B cell (primary cell): ENCODE results near the gene ULK1. TPM values are rescaled to one million over a fixed set of nuclear protein-coding genes. Genes with fewer than 3 reads are reported as not detected.

Experiments
- ATAC-seq: fragments of 200-7000 bp; cut with Tn5 transposase; one replicate; pipeline ENCODE4 v1.10.0; 2021; ENCODE audit warnings: low read depth, mild to moderate bottlenecking, moderate number of reproducible peaks, moderate library complexity
- CTCF ChIA-PET: fragments of 350-600 bp; sonication (Branson Sonifier 250); formaldehyde crosslinking; loops from one replicate; lab custom pipeline; 2021; ENCODE audit warnings: antibody characterized with exemption, inconsistent platforms; lab: Charles Lee
- POLR2A ChIA-PET: fragments of 350-600 bp; sonication (Branson Sonifier 250); formaldehyde crosslinking; loops from one replicate; lab custom pipeline; 2021; ENCODE audit warnings: antibody characterized with exemption; lab: Charles Lee
- DNase-seq: peaks from one replicate; pipeline ENCODE4 v3.0.0; 2013
- H2AFZ ChIP-seq: 2 replicates; pipeline ENCODE4 v1.6.1; 2012; ENCODE audit warnings: mild to moderate bottlenecking, low read depth, low read length; ENCODE audit not compliant: insufficient read depth, poor library complexity, severe bottlenecking
- H3K27ac ChIP-seq, 2 donors: 1 replicate in 1 of 2; 2 replicates in 1 of 2; pipeline ENCODE4 v1.5.1; 2012 to 2013; ENCODE audit warnings: low read length in 2 of 2, mild to moderate bottlenecking in 2 of 2, moderate library complexity in 1 of 2
- H3K27me3 ChIP-seq, 4 experiments: fragments of 200-600 bp in 1 of 4; sonication (generic) in 1 of 4; replicated peaks in 1 of 4; 1 replicate in 2 of 4; 2 replicates in 2 of 4; pipeline versions ENCODE4 v1.6.1 to v1.7.0; 2013 to 2016; ENCODE audit warnings: low read length in 3 of 4, mild to moderate bottlenecking in 2 of 4, mixed read lengths in 1 of 4, moderate library complexity in 1 of 4; ENCODE audit not compliant: insufficient read depth in 4 of 4, control insufficient read depth in 3 of 4; ENCODE audit errors: control extremely low read depth in 1 of 4
- H3K36me3 ChIP-seq, 2 experiments: replicated peaks in 1 of 2; 1 replicate in 1 of 2; 2 replicates in 1 of 2; pipeline versions ENCODE4 v1.6.1 to v1.7.1; 2013; ENCODE audit warnings: low read length in 1 of 2; ENCODE audit not compliant: insufficient read depth in 2 of 2, control insufficient read depth in 1 of 2; ENCODE audit errors: control extremely low read depth in 1 of 2, extremely low read depth in 1 of 2
- H3K4me1 ChIP-seq, 2 donors: fragments of 200-600 bp in 1 of 2; sonication (generic) in 1 of 2; 1 replicate in 1 of 2; 2 replicates in 1 of 2; pipeline versions ENCODE4 v1.5.1 to v1.6.1; 2013 to 2017; ENCODE audit warnings: low read length in 2 of 2; ENCODE audit not compliant: control insufficient read depth in 2 of 2, insufficient read depth in 2 of 2
- H3K4me2 ChIP-seq: replicated peaks from 2 replicates; pipeline ENCODE3; 2012; ENCODE audit warnings: mild to moderate bottlenecking, low read depth, low read length; ENCODE audit not compliant: poor library complexity, severe bottlenecking
- H3K4me3 ChIP-seq, 5 experiments: fragments of 200-600 bp in 1 of 5; sonication (generic) in 1 of 5; 1 replicate in 3 of 5; 2 replicates in 2 of 5; pipeline versions ENCODE4 v1.5.1 to v1.7.0; 2011 to 2016; ENCODE audit warnings: low read length in 4 of 5, mild to moderate bottlenecking in 4 of 5, low read depth in 2 of 5, control low read depth in 1 of 5, moderate library complexity in 1 of 5; ENCODE audit not compliant: insufficient read depth in 1 of 5; ENCODE audit errors: control extremely low read depth in 1 of 5, extremely low read depth in 1 of 5
- H3K79me2 ChIP-seq: fragments of 200-600 bp; sonication (generic); one replicate; pipeline ENCODE4 v1.6.0; 2016; ENCODE audit warnings: low read length; ENCODE audit not compliant: control insufficient read depth, insufficient read depth
- H3K9ac ChIP-seq: fragments of 200-600 bp; sonication (generic); 2 replicates; pipeline ENCODE4 v1.6.1; 2017; ENCODE audit warnings: mild to moderate bottlenecking, low read length, moderate library complexity
- H3K9me3 ChIP-seq, 3 donors: one replicate each; pipeline versions ENCODE4 v1.6.1 to v1.7.1; 2013; ENCODE audit warnings: low read length in 2 of 3; ENCODE audit not compliant: control insufficient read depth in 2 of 3, insufficient read depth in 1 of 3; ENCODE audit errors: control extremely low read depth in 1 of 3
- H4K20me1 ChIP-seq: 2 replicates; pipeline ENCODE4 v1.6.0; 2012; ENCODE audit warnings: mild to moderate bottlenecking, low read length; ENCODE audit not compliant: insufficient read depth, control insufficient read depth, poor library complexity, severe bottlenecking
- H3K27ac Mint-ChIP-seq: one replicate; pipeline ENCODE4 v1.8.0; 2021; ENCODE audit warnings: mixed read lengths
- H3K27me3 Mint-ChIP-seq: one replicate; pipeline ENCODE4 v1.8.0; 2021; ENCODE audit warnings: mixed read lengths
- H3K4me1 Mint-ChIP-seq: one replicate; pipeline ENCODE4 v1.8.0; 2021; ENCODE audit warnings: mixed read lengths
- H3K4me3 Mint-ChIP-seq: one replicate; pipeline ENCODE4 v1.8.0; 2021; ENCODE audit warnings: mixed read lengths
- H3K9me3 Mint-ChIP-seq: one replicate; pipeline ENCODE4 v1.8.0; 2022; ENCODE audit warnings: mixed read lengths; ENCODE audit not compliant: insufficient read depth
- EZH2 ChIP-seq: IDR thresholded peaks from 2 replicates; pipeline ENCODE4 v1.6.1; 2012; ENCODE audit warnings: borderline replicate concordance, low read depth, mild to moderate bottlenecking, moderate library complexity, low read length; ENCODE audit not compliant: insufficient read depth, poor library complexity, severe bottlenecking
- WGBS: methylation state at CpG from one replicate; pipeline ENCODE4 v1.1.5; 2013; ENCODE audit warnings: missing lambda C conversion rate; ENCODE audit not compliant: insufficient coverage; 5-methylcytosine and 5-hydroxymethylcytosine counted together
- intact Hi-C: fragments of 100-400 bp; cut with micrococcal nuclease; formaldehyde crosslinking; loops from one replicate; pipeline ENCODE4 v1.10.0; 2022
- polyA plus RNA-seq: library from polyadenylated mRNA; depleted of rRNA; stranded (reverse); fragments of >200 nt; gene quantifications from 2 replicates; pipeline ENCODE4 v1.2.3, GENCODE V29; 2012
- total RNA-seq, 2 donors: library from RNA; stranded (reverse); fragments of 120-200 nt in 1 of 2; gene quantifications; 1 replicate in 1 of 2; 2 replicates in 1 of 2; pipeline versions ENCODE4 v1.2.3 to v1.2.4, GENCODE V29; 2013 to 2022
- TF ChIP-seq, protein P1 (sequence below): fragments of 200-600 bp; IDR thresholded peaks from one replicate; pipeline ENCODE4 v1.8.0; 2022; ENCODE audit warnings: antibody characterized with exemption, mild to moderate bottlenecking

ULK1 gene
- total and polyA plus RNA-seq, 2 donors (not counting 1 experiment from before 2014, with no cell fraction given), result 38.9 to 59.5 TPM

DNA sequence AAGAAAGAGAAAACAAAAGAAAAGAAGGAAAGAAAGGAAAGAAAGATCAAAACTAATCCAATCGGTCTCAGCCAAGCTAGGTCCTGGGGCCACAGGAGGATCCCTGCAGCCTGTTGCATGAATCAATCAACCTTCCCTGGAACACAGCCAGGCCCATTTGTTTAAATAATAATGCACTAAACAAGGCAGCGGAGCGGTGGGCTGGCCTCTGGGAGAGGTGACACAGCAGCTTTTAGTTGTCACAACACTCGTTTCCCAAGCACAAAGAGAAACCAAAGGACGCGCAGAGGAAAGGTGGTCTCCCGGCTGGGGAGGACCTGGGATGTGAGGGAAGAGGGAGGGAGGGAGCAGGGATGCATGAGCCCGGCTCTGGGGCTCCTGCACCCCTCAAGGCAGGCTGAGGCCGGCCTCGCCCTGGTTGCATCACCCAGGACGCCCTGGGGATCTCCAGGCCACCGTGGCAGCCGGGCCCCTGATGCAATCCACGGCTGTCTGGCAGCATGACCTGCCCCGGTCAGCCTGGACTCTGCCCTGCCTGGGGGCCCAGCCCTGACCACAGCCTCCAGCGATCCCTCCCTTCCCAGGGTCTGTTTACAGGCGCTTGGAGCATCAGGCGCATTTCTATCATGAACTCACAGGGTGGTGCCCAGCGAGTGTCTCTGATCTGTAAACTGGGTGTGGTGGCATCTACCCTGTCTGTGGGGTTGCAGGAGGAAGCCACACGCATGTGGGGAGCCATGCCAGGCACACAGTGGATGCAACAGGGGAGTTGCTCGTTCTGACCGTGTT lies 33.8 kb upstream of the ULK1 start:
- 74% methylated on average over 16 of the region's 22 CpGs for WGBS
- H3K27ac ChIP-seq, result no peak overlapping the region
- Mint-ChIP-seq H3K4me1 (peaks cover 2% of the 10 kb centered on the region), H3K27me3 (peaks cover 15% of the 10 kb centered on the region), H3K4me3 (no peak overlapping the region), H3K27ac (no peak overlapping the region), H3K9me3 (no peaks in the 10 kb centered on the region)
- ChIA-PET POLR2A (no interaction called here), CTCF (no interaction called here)
- H3K79me2 ChIP-seq, result no peaks in the 10 kb centered on the region
- DNase-seq (no peak), ATAC-seq (no peak)
- H3K4me3 ChIP-seq, result no peak overlapping the region
- H3K9ac ChIP-seq, result no peak overlapping the region
- no peaks in the 10 kb centered on the region for H3K4me1 ChIP-seq
- no peak overlapping the region for H2AFZ ChIP-seq
- peaks cover 0 to 14% (median 0%) of the 10 kb centered on the region in 4 experiments for H3K27me3 ChIP-seq
- H3K4me2 ChIP-seq, result no peak overlapping the region
- H3K36me3 ChIP-seq, result no peaks in the 10 kb centered on the region
- no peaks in the 10 kb centered on the region for H4K20me1 ChIP-seq
- intact Hi-C loops, result no loop called here
- peaks cover 0 to 5% (median 0%) of the 10 kb centered on the region in 3 donors for H3K9me3 ChIP-seq
- TF ChIP-seq, protein P1, sequence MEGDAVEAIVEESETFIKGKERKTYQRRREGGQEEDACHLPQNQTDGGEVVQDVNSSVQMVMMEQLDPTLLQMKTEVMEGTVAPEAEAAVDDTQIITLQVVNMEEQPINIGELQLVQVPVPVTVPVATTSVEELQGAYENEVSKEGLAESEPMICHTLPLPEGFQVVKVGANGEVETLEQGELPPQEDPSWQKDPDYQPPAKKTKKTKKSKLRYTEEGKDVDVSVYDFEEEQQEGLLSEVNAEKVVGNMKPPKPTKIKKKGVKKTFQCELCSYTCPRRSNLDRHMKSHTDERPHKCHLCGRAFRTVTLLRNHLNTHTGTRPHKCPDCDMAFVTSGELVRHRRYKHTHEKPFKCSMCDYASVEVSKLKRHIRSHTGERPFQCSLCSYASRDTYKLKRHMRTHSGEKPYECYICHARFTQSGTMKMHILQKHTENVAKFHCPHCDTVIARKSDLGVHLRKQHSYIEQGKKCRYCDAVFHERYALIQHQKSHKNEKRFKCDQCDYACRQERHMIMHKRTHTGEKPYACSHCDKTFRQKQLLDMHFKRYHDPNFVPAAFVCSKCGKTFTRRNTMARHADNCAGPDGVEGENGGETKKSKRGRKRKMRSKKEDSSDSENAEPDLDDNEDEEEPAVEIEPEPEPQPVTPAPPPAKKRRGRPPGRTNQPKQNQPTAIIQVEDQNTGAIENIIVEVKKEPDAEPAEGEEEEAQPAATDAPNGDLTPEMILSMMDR, result no peak
- no peak for TF ChIP-seq EZH2

DNA sequence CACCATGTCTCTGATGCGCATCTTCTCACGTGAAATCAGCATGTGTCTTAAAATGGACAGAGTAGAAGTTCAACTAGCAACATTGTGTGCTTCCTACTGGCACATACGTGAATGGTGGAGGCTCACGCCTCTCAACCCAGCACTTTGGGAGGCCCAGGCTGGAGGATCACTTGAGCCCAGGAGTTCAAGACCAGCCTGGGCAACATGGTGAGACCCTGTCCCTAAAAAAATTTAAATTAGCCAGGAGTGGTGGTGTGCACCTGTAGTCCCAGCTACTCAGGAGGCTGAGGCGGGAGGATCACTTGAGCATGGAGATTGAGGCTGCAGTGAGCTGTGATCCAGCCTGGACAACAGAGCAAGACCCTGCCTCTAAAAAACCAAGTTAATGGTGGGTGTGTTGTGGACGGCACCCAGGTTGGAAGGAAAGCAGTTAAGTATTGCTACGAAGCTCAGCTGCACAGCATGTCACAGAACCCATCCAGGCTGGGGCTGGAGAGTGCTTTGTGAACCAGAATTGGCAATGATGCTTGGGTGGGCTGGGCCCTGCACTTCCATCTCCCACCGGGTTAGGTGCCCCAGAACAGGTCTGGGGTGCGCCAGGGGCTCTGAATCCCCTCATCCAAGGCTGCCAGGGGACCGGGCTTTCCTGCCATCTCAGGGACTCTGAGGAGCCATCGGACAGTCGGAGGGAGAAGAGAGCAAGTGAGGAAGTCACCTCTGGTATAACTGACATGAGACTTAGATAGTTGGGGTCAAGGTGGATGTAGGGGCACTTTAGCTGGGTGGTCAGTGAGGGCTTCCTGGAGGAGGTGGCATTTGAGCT lies 33.0 kb upstream of the ULK1 start:
- no peaks in the 10 kb centered on the region for H3K4me1 ChIP-seq
- POLR2A ChIA-PET, result no interaction called here
- Mint-ChIP-seq H3K4me1 (no peaks in the 10 kb centered on the region), H3K4me3 (no peak overlapping the region), H3K27ac (no peak overlapping the region), H3K9me3 (no peaks in the 10 kb centered on the region), H3K27me3 (peaks cover 10% of the 10 kb centered on the region)
- no peak overlapping the region for H3K27ac ChIP-seq
- H3K4me2 ChIP-seq, result no peak overlapping the region
- DNase-seq, result no peak
- intact Hi-C loops, result no loop called here
- H3K27me3 ChIP-seq, result peaks cover 0 to 11% (median 0%) of the 10 kb centered on the region in 4 experiments
- ATAC-seq, result no peak
- peaks cover 0 to 5% (median 0%) of the 10 kb centered on the region in 3 donors for H3K9me3 ChIP-seq
- 92% methylated on average over 12 of the region's 12 CpGs for WGBS
- no peak overlapping the region for H3K4me3 ChIP-seq
- H3K36me3 ChIP-seq, result no peaks in the 10 kb centered on the region
- no peak for TF ChIP-seq EZH2
- TF ChIP-seq, protein P1, result no peak
- no peaks in the 10 kb centered on the region for H3K79me2 ChIP-seq
- CTCF ChIA-PET, result no interaction called here
- H2AFZ ChIP-seq, result no peak overlapping the region
- H4K20me1 ChIP-seq, result no peaks in the 10 kb centered on the region
- H3K9ac ChIP-seq, result no peak overlapping the region
